Embryonic facial prominence (tissue), 1 donor: Measurements from ENCODE around the gene GDAP2.
"Not testable (repeated sequence)": the region's sequence is repeated elsewhere in the genome, so short reads cannot be mapped to it uniquely, and the experiment has no call there.

Experiments used
- DNase-seq: peaks from one replicate; pipeline ENCODE4 v3.0.0-alpha.2; 2016; ENCODE audit errors: extremely low spot score

Gene GDAP2

GRCh38 chr1:117929343-117930172, at the start of gene GDAP2, which contains the start of gene WDR3:
TSS of gene GDAP2 (minus strand) at chr1:117929621. CDS start at chr1:117920357, 9,264 bp downstream.
TSS of gene WDR3 (plus strand) at chr1:117929739. CDS start at chr1:117933320, 3,581 bp downstream.
- peak; percentile 95 for DNase-seq

GRCh38 chr1:117976381-117976780, 47.0 kb upstream of the GDAP2 start:
- no peak for DNase-seq

GRCh38 chr1:117971777-117972176, 42.4 kb upstream of the GDAP2 start:
- no peak for DNase-seq

- no peak for DNase-seq
Measured at GRCh38 chr1:117970252-117970651, 40.8 kb upstream of the GDAP2 start.

GRCh38 chr1:117967881-117968280, 38.5 kb upstream of the GDAP2 start:
- peak; percentile 55 for DNase-seq

- DNase-seq, result peak; percentile 42
Measured at GRCh38 chr1:117967477-117967876, 38.1 kb upstream of the GDAP2 start.

GRCh38 chr1:117964290-117965038, 35.0 kb upstream of the GDAP2 start:
- no peak for DNase-seq

- peak; percentile 6 for DNase-seq
Measured at GRCh38 chr1:117959364-117959763, 29.9 kb upstream of the GDAP2 start.

- DNase-seq, result no peak
Measured at GRCh38 chr1:117952386-117952785, 23.0 kb upstream of the GDAP2 start.

GRCh38 chr1:117942293-117942692, 12.9 kb upstream of the GDAP2 start:
- no peak for DNase-seq

GRCh38 chr1:117933769-117934168, 4.3 kb upstream of the GDAP2 start:
- no peak for DNase-seq

- no peak for DNase-seq
Measured at GRCh38 chr1:117932576-117932975, 3.2 kb upstream of the GDAP2 start.

- DNase-seq, result no peak
Measured at GRCh38 chr1:117930484-117930883, 1.1 kb upstream of the GDAP2 start.

GRCh38 chr1:117930173-117930447, 689 bp upstream of the GDAP2 start:
- no peak for DNase-seq

- no peak for DNase-seq
Measured at GRCh38 chr1:117928881-117929342, 509 bp downstream of the GDAP2 start.

GRCh38 chr1:117925981-117926380, 3.4 kb downstream of the GDAP2 start:
- no peak for DNase-seq

GRCh38 chr1:117922717-117923116, 6.7 kb downstream of the GDAP2 start:
- DNase-seq, result not testable (repeated sequence)

- no peak for DNase-seq
Measured at GRCh38 chr1:117921991-117922390, 7.4 kb downstream of the GDAP2 start.

GRCh38 chr1:117919376-117919775, 10.0 kb downstream of the GDAP2 start:
- DNase-seq, result no peak

GRCh38 chr1:117911051-117911450, 18.4 kb downstream of the GDAP2 start:
- no peak for DNase-seq

GRCh38 chr1:117905019-117905418, 24.4 kb downstream of the GDAP2 start:
- DNase-seq, result no peak

GRCh38 chr1:117904485-117904884, 24.9 kb downstream of the GDAP2 start:
- DNase-seq, result no peak

- DNase-seq, result no peak
Measured at GRCh38 chr1:117902944-117903343, 26.5 kb downstream of the GDAP2 start.
